Activated naive CD8-positive, alpha-beta T cell treated with anti-CD3 and anti-CD28 coated beads for 36 hours (primary cell): ENCODE measurements around the gene CDH5. TPM values are rescaled to one million over a fixed set of nuclear protein-coding genes. Genes with fewer than 3 reads are reported as not detected.
A peak's percentile ranks its signal among the peaks of the same experiment; 100 is the strongest.

ENCODE experiments used
- DNase-seq: peaks from one replicate; pipeline ENCODE4 v3.0.0; 2021
- H3K27ac Mint-ChIP-seq: one replicate; pipeline ENCODE4 v1.8.0; 2022; ENCODE audit warnings: mild to moderate bottlenecking, moderate library complexity, mixed read lengths
- H3K27me3 Mint-ChIP-seq: one replicate; pipeline ENCODE4 v1.8.0; 2022; ENCODE audit warnings: mild to moderate bottlenecking, mixed read lengths
- H3K36me3 Mint-ChIP-seq: one replicate; pipeline ENCODE4 v1.8.0; 2021; ENCODE audit warnings: mild to moderate bottlenecking, mixed read lengths
- H3K4me1 Mint-ChIP-seq: one replicate; pipeline ENCODE4 v1.8.0; 2021; ENCODE audit warnings: mixed read lengths
- H3K4me3 Mint-ChIP-seq: one replicate; pipeline ENCODE4 v1.8.0; 2022; ENCODE audit warnings: mild to moderate bottlenecking, moderate library complexity, mixed read lengths
- H3K9me3 Mint-ChIP-seq: one replicate; pipeline ENCODE4 v1.8.0; 2022; ENCODE audit warnings: mixed read lengths
- total RNA-seq, 2 experiments: library from RNA; stranded (reverse); gene quantifications; one replicate each; pipeline ENCODE4 v1.2.3, GENCODE V29; 2021

The CDH5 gene
- total RNA-seq, 2 experiments from 2014 or later = not detected

DNA sequence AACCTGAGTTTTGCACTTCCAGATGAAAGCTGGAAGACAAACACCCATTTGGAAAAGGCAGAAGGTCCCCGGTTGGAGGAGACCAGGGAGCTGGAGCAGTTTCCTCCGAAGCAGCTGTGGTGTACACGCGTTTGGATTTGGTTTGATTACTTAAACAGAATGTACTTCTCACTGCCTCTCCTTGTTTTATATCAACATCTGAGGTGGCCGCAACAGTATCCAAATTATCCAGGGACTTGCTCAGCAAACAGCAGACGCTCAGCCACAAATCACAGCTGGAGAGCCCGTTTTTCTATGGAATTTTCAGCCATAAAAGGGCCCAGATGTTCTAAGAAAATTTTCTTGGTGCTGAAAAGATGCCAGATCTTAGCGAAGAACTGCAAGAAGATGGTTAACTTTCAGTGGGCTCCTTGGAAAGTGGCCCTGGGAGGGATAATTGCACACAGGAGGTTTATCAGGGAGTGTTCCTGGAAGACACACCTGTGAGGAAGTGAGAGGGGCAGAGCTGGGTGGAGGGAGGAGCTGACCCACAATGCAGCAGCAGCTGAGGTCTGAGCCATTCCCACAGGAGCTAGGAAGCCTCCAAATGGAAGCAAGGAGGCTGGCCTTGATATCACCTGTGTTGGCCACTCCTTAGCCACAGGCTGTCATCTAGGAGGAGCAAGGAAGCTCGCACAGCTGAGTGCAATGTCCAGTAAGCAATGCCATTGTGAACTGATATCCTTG is 28.9 kb upstream of the CDH5 start:
- no peaks in the 10 kb centered on the region for H3K4me1 Mint-ChIP-seq
- no peak overlapping the region for H3K27ac Mint-ChIP-seq
- H3K27me3 Mint-ChIP-seq = peaks cover 13% of the 10 kb centered on the region
- no peaks in the 10 kb centered on the region for H3K36me3 Mint-ChIP-seq
- DNase-seq = no peak
- no peaks in the 10 kb centered on the region for H3K9me3 Mint-ChIP-seq
- H3K4me3 Mint-ChIP-seq = no peak overlapping the region

DNA sequence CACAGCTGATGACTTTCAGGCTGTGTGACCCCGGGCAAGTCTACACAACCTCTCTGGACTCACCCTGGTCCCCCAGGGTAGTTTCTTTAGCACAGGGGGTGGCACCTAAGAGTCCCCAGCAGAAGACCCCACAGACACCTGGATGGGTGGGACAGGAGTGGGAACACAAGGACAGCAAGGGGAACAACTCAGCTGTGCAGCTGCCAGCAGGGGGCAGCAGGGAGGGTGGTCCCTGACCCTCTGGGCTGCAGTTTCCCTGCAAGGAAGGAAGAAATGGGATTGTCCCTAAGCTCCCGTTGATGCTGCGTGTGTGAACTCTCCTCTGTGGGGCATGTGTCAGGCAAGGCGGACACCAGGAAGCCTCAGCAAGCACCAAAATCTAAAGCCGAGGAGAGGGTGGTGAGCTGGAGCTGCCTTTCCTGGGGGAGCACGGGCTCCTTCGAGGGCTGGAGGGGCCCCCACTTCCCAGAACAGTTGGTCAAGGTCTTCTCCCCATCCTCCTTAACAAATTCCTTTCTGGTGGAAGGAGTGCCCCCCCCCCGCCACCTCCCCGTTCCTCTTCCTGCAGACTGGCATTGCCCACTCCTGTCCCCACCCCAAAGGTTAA is 24.1 kb upstream of the CDH5 start:
- DNase-seq = peak; percentile 10
- H3K9me3 Mint-ChIP-seq = no peaks in the 10 kb centered on the region
- no peak overlapping the region for H3K4me3 Mint-ChIP-seq
- peaks cover 38% of the 10 kb centered on the region for H3K27me3 Mint-ChIP-seq
- no peaks in the 10 kb centered on the region for H3K4me1 Mint-ChIP-seq
- no peaks in the 10 kb centered on the region for H3K36me3 Mint-ChIP-seq
- H3K27ac Mint-ChIP-seq = no peak overlapping the region

DNA sequence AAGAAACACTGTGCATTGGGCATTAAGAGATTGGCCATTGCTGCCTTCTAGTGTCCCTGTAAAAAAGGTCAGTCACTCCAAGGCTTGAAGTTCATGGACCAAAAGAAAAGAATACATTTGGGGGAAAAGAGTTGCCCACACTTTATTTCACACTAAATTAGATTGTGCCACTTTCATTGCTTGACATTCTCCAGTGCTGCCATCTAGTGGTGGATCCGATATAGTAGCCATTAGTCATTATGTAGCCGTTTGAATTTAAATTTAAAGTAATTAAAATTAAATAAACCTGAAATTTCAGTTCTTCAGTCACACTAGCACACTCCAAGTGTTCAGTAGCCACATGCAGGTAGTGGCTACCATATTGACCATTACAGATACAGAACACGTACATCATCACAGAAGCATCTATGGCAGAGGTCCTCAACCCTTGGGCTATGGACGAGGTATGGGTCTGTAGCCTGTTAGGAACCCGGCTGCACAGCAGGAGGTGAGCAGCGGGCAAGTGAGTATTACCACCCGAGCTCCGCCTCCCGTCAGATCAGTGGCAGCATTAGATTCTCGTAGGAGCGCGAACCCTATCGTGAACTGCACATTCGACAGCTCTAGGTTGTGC is 21.9 kb upstream of the CDH5 start:
- Mint-ChIP-seq H3K4me1 (no peaks in the 10 kb centered on the region), H3K27me3 (peaks cover 46% of the 10 kb centered on the region), H3K9me3 (no peaks in the 10 kb centered on the region), H3K4me3 (no peak overlapping the region), H3K36me3 (no peaks in the 10 kb centered on the region), H3K27ac (no peak overlapping the region)
- DNase-seq = no peak

DNA sequence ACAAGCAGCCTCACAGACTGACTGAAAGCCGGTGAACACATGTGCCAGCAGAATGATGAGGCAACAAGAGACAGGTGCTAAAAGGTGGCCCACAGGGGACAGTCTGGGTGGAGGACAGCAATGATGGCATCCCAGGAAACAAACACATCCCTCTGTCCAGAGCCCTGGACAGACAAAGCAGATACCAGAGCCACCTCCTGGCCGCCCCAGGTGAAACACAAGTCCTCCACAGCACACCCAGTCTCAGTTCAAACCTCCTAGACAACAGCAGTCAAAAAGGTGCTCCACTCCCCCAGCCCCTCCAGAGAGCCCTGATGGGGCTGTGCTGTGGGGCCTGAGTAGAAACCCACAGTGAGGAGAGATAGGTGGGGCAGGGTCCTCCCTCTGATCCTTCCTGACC is 20.3 kb upstream of the CDH5 start:
- H3K27ac Mint-ChIP-seq = no peak overlapping the region
- no peaks in the 10 kb centered on the region for H3K9me3 Mint-ChIP-seq
- DNase-seq = no peak
- H3K36me3 Mint-ChIP-seq = no peaks in the 10 kb centered on the region
- H3K4me1 Mint-ChIP-seq = no peaks in the 10 kb centered on the region
- H3K27me3 Mint-ChIP-seq = peaks cover 46% of the 10 kb centered on the region
- no peak overlapping the region for H3K4me3 Mint-ChIP-seq

DNA sequence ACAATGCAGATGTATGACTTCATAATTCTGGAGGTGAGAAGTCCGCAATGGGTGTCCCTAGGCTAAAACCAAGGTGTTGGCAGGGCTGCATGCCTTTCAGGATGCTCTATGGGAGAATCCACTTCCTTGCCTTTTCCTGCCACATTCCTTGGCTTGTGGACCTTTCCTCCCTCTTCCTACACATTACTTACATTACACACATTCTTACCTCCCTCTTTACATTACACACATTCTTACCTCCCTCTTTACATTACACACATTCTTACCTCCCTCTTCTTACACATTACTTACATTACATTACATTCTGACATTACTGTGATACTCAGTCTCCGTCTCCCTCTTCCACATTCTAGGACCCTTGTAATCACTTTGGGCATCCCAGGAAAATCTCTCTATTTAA is 14.2 kb upstream of the CDH5 start:
- Mint-ChIP-seq H3K27me3 (peaks cover 34% of the 10 kb centered on the region), H3K36me3 (no peaks in the 10 kb centered on the region), H3K4me3 (no peak overlapping the region), H3K4me1 (no peaks in the 10 kb centered on the region), H3K27ac (no peak overlapping the region), H3K9me3 (no peaks in the 10 kb centered on the region)
- DNase-seq = no peak

DNA sequence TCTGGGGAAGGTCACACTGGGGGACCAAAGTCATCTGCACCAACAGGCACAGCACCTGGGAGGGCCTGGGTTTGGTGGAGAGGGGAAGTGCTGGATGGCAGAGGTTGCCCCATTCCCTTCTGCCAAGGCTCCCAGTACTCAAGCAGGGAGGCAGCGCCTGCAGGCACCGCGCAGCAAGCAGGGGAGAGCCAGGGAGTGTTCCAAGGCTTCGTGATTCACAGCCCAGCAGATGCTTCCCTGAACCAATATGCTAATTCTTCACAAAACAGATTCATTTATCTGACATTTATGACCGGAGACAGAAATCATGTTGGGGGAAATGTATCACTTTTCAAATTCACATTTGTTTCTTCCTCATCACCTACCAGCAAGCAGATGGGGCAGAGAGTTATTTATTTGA is 13.4 kb upstream of the CDH5 start:
- H3K9me3 Mint-ChIP-seq = no peaks in the 10 kb centered on the region
- H3K27ac Mint-ChIP-seq = no peak overlapping the region
- no peak overlapping the region for H3K4me3 Mint-ChIP-seq
- H3K36me3 Mint-ChIP-seq = no peaks in the 10 kb centered on the region
- H3K4me1 Mint-ChIP-seq = no peaks in the 10 kb centered on the region
- H3K27me3 Mint-ChIP-seq = peaks cover 33% of the 10 kb centered on the region
- DNase-seq = no peak

DNA sequence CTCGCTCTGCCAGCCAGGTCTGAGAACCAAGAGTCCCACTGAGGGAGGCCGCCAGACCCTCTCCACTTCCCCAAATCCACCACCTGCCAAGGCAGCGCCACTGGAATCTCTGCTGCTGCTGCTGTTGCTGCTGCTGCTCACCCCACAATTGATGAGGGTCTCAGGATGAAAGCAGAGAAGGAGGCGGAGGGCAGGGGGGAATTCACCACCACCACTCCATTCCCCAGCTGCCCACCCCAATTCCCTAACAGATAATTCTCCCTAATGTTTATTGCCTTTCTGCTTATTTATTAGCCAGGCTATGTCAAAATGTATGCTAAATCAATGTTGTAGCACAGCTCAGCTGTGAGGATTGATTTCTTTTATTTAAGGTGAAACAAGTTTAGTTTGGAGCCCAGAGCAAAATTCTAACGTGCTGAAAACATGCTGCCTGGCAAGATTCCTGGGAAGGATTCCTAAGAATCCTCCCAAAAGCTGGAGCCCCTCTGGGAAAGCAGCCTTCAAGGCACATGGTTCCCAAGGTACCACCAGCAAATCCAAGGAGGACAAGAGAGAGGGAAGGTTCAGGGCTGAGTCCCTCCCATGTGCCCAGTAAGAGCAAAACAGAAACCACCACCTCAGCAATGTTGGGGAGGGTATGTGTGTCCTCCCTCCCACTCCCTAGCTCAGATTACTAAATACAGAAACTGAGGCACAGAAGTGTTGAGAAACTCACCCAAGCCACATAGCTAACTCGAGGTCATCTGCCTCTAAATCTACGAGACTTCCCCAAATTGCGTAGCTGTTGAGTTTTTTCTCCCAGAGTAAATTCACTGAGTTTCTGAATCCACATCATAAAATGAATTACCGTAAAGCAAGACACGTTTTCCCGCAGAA is 12.2 kb upstream of the CDH5 start:
- no peak overlapping the region for H3K27ac Mint-ChIP-seq
- H3K27me3 Mint-ChIP-seq = peaks cover 37% of the 10 kb centered on the region
- no peak overlapping the region for H3K4me3 Mint-ChIP-seq
- DNase-seq = no peak
- no peaks in the 10 kb centered on the region for H3K36me3 Mint-ChIP-seq
- H3K4me1 Mint-ChIP-seq = no peaks in the 10 kb centered on the region
- H3K9me3 Mint-ChIP-seq = no peaks in the 10 kb centered on the region

DNA sequence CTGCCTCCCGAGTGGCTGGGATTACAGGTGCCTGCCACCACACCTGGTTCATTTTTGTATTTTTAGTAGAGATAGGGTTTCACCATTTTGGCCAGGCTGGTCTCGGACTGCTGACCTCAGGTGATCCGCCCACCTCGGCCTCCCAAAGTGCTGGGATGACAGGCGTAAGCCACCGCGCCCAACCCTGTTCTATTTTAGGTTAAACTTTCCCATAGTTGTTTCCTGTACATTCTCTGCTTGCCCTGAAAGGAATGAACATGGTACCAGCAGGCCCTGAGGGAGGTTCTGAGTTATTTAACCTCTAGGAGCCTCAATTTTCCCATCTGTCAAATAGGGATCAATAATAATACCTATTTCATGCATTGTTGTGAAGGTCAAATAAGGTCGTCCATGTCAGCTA is 11.0 kb upstream of the CDH5 start:
- H3K36me3 Mint-ChIP-seq = no peaks in the 10 kb centered on the region
- H3K9me3 Mint-ChIP-seq = no peaks in the 10 kb centered on the region
- no peak overlapping the region for H3K4me3 Mint-ChIP-seq
- peaks cover 44% of the 10 kb centered on the region for H3K27me3 Mint-ChIP-seq
- DNase-seq = no peak
- no peaks in the 10 kb centered on the region for H3K4me1 Mint-ChIP-seq
- H3K27ac Mint-ChIP-seq = no peak overlapping the region

DNA sequence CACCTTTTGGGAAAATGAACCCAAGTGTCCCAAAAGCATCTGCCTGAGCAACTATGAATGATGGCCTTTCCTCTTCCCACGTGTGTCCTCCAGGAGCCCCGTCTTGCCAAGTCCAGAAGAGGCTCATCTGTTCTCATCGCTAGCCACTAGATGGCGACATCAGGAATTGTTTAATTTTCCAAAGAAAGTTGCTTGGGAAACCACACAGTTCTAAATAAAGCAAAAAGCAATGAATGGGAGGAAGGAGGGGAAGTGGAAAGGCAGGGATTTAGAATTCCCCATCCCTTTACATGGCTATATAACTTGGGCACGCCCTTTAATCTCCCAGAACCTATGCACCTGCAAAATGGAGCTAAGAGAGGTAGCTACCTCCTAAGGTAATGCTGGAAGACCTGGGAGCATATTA is 9.0 kb upstream of the CDH5 start:
- Mint-ChIP-seq H3K27ac (no peak overlapping the region), H3K4me3 (no peak overlapping the region), H3K9me3 (no peaks in the 10 kb centered on the region), H3K4me1 (no peaks in the 10 kb centered on the region), H3K27me3 (peaks cover 54% of the 10 kb centered on the region), H3K36me3 (no peaks in the 10 kb centered on the region)
- DNase-seq = no peak

DNA sequence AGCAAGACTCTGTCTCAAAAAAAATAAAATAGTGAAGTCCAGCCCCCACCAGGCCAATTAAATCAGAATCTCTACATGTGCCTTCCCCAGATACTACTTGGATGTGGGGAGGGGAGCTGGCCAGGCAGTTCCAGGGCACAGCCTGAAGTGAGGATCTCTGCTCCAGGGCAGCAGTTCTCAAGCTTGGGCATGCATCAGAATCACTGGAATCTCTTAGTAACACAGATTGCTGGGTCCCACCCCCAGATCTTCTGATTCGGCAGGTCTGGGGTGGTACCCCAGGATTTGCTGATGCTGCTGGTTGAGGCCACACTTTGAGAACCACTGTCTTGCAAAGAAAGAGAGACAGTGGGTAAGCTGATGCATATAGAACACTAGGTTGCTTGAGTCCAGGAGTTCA is 8.3 kb upstream of the CDH5 start:
- Mint-ChIP-seq H3K4me3 (no peak overlapping the region), H3K4me1 (no peaks in the 10 kb centered on the region), H3K27me3 (peaks cover 58% of the 10 kb centered on the region), H3K27ac (no peak overlapping the region), H3K9me3 (no peaks in the 10 kb centered on the region), H3K36me3 (no peaks in the 10 kb centered on the region)
- no peak for DNase-seq

DNA sequence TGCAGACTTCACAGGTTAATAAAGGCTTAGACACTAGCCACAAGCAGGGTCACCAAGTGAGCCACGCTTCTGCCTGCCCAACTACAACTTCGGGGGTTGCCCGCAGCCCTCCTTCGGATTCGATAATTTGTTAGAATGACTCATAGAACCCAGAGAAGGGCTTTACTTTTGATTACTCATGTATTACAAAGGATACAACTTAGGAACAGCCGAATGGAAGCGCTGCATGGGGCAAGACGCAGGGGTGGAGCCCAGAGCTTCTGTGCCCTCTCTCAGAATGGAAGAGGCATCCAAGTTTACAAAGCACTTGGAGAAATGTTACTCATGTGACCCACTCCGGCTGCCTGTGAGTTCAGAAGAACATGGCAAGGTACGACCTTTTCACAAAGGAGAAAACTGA is 7.5 kb upstream of the CDH5 start:
- Mint-ChIP-seq H3K36me3 (no peaks in the 10 kb centered on the region), H3K4me1 (no peaks in the 10 kb centered on the region), H3K9me3 (no peaks in the 10 kb centered on the region), H3K27me3 (peaks cover 59% of the 10 kb centered on the region), H3K27ac (no peak overlapping the region), H3K4me3 (no peak overlapping the region)
- DNase-seq = no peak

DNA sequence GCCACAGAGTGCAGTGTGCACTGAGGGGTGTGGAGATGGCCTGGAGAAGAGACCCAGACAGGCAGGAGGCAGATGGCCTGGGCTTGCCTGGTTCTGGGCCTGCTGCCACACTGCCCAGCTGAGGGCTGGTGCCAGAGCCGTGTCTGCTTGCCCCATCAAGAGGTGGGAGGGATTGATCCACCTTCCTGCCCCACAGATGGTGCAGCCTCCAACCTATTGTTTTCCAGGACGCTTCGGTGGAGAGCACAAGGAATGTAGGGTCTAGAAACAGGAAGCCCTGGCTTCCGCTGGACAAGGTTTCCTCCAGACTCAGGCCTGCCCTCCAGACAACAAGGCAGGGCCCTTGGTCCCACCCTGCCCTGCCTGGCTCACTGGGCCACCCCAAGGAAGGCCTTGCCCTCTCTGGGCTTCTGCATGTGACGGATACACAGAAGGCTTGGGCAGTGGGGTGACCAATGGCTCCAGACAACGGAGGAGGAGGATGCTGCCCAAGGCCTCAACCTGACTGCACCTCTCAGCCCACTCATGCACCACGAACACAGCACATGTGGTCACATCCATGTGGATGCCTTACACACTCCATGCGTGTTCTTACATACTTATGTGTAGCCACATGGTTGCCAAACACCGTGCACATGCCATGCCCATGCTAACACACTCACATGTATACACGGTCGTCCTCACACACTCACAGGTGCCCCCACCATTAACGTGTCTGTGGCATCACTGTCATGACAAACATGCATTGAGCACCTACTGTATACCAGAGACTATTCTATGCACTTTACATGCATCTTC is 6.5 kb upstream of the CDH5 start:
- no peak overlapping the region for H3K27ac Mint-ChIP-seq
- H3K9me3 Mint-ChIP-seq = no peaks in the 10 kb centered on the region
- H3K4me3 Mint-ChIP-seq = no peak overlapping the region
- DNase-seq = no peak
- H3K36me3 Mint-ChIP-seq = no peaks in the 10 kb centered on the region
- H3K4me1 Mint-ChIP-seq = no peaks in the 10 kb centered on the region
- peaks cover 62% of the 10 kb centered on the region for H3K27me3 Mint-ChIP-seq

DNA sequence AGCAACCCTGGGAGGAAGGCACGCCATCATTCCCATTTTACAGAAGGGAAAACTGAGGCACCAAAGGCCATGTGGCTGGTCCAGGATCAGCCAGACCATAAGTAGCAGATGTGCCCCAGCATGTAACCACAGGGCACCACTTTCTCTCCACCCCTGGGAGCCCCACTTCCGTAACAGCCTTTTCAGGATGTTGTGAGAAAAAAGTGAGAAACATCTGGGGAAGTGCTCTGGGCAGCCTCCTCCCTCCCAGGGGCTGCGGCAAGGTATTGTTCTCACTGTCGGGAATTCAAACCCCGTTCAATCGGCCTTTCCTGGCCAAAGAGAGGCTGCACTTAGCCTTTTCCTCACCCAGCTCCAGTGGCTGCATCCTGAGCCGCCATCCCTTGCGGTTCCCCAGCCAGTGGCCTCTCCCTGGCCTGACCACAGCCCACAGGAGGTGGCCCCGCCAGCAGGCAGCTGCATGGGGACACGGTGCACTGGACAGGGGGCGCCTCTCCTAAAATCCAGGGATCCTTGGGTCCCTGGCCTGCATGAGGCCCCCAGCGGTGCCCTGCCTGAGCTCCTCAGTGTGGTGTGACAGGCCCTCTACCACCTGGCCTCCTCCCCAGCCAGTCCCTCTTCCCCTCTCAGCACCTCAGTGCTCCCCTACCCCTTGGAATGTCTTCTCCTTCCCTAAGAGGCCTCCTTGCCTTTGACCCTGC is 5.7 kb upstream of the CDH5 start:
- H3K27ac Mint-ChIP-seq = no peak overlapping the region

DNA sequence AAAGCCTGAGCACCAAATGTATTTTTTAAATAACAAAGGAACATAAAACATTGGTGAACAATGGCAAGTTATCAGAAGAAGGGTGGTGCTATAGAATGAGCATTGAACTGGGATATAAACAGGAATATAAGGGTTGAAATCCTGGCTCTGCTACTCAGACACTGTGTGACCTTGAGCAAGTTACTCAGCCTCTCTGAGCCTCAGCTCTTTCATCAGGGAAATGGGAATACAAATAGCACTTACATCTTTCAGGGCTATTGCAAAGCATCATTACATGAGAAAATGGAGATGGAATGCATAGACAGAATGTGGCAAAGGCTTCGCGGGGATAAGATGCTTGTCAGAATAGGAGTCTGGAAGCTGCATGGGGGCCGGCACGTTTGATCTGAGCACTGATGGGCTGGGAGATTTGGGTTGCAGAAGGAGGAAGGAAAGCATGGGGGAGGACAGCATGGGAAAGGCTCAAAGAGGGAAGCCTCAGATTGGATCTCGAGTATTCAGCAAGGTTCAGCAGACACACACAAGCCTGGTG is 4.8 kb upstream of the CDH5 start:
- H3K4me3 Mint-ChIP-seq = no peak overlapping the region
- H3K27me3 Mint-ChIP-seq = peaks cover 71% of the 10 kb centered on the region
- no peaks in the 10 kb centered on the region for H3K4me1 Mint-ChIP-seq
- H3K9me3 Mint-ChIP-seq = no peaks in the 10 kb centered on the region
- H3K27ac Mint-ChIP-seq = no peak overlapping the region
- no peak for DNase-seq
- H3K36me3 Mint-ChIP-seq = no peaks in the 10 kb centered on the region

More for the DNA sequence above, 5.7 kb upstream of the CDH5 start:
- H3K36me3 Mint-ChIP-seq = no peaks in the 10 kb centered on the region
- DNase-seq = no peak
- no peaks in the 10 kb centered on the region for H3K4me1 Mint-ChIP-seq
- H3K9me3 Mint-ChIP-seq = no peaks in the 10 kb centered on the region
- peaks cover 69% of the 10 kb centered on the region for H3K27me3 Mint-ChIP-seq
- no peak overlapping the region for H3K4me3 Mint-ChIP-seq
